Transverse colon (tissue), 3 donors: ENCODE measurements around the gene CCDC184.

Experiments used
- CTCF ChIP-seq, 5 experiments: fragments of 200-600 bp in 3 of 5; fragments of 450-650 bp in 2 of 5; sonication (generic) in 3 of 5; IDR thresholded peaks; 1 replicate in 2 of 5; 2 replicates in 3 of 5; pipeline ENCODE4 v1.5.1; 2016 to 2017; ENCODE audit warnings: antibody characterized with exemption in 5 of 5, inconsistent platforms in 3 of 5, mild to moderate bottlenecking in 2 of 5, moderate library complexity in 1 of 5
- EP300 ChIP-seq: sonication (generic); formaldehyde crosslinking; IDR thresholded peaks from one replicate; pipeline ENCODE4 v1.6.1; 2017; ENCODE audit warnings: antibody characterized with exemption, low read depth

GRCh38 chr12:48221645-48222044 is 38.2 kb downstream of the CCDC184 start:
- TF ChIP-seq EP300 (no peak), CTCF (IDR thresholded peaks at IDR 0.05) (no peak)
